Fibroblast of lung (primary cell): ENCODE measurements around the gene MYRF. TPM values are rescaled to one million over a fixed set of nuclear protein-coding genes. Genes with fewer than 3 reads are reported as not detected.

Source experiments
- DNase-seq, 2 donors: peaks; one replicate each; pipeline versions ENCODE4 v3.0.0 to v3.0.0-alpha.2; 2010; ENCODE audit warnings: low read depth in 2 of 2
- H2AFZ ChIP-seq: 2 replicates; pipeline ENCODE4 v1.5.1; 2012; ENCODE audit warnings: low read length, control low read depth, inconsistent platforms
- H3K27ac ChIP-seq: 2 replicates; pipeline ENCODE4 v1.5.1; 2011; ENCODE audit warnings: low read length, control low read depth; ENCODE audit not compliant: insufficient read depth
- H3K27me3 ChIP-seq: 2 replicates; pipeline ENCODE4 v1.5.1; 2011; ENCODE audit warnings: mild to moderate bottlenecking, low read length; ENCODE audit not compliant: control insufficient read depth, insufficient read depth
- H3K36me3 ChIP-seq: 2 replicates; pipeline ENCODE4 v1.5.1; 2011; ENCODE audit warnings: low read length; ENCODE audit not compliant: control insufficient read depth, insufficient read depth
- H3K4me1 ChIP-seq: 2 replicates; pipeline ENCODE4 v1.5.1; 2011; ENCODE audit warnings: low read length; ENCODE audit not compliant: control insufficient read depth, insufficient read depth; ENCODE audit errors: extremely low read depth
- H3K4me2 ChIP-seq: 2 replicates; pipeline ENCODE4 v1.5.1; 2011; ENCODE audit warnings: low read length, control low read depth; ENCODE audit not compliant: insufficient read depth; ENCODE audit errors: extremely low read depth
- H3K4me3 ChIP-seq, 4 experiments: fragments of 200-600 bp in 1 of 4; sonication (generic) in 1 of 4; replicated peaks in 1 of 4; 2 replicates each; pipeline ENCODE4 v1.5.1; 2011 to 2016; ENCODE audit warnings: low read length in 4 of 4, low read depth in 3 of 4, mild to moderate bottlenecking in 3 of 4, control low read depth in 2 of 4, inconsistent platforms in 1 of 4, mixed read lengths in 1 of 4; ENCODE audit not compliant: insufficient read depth in 1 of 4; ENCODE audit errors: control extremely low read depth in 1 of 4
- H3K79me2 ChIP-seq: 2 replicates; pipeline ENCODE4 v1.5.1; 2012; ENCODE audit warnings: mild to moderate bottlenecking, low read length, inconsistent platforms; ENCODE audit not compliant: control insufficient read depth, insufficient read depth
- H3K9ac ChIP-seq: 2 replicates; pipeline ENCODE4 v1.5.1; 2011; ENCODE audit warnings: mild to moderate bottlenecking, low read length, control low read depth; ENCODE audit not compliant: insufficient read depth
- H3K9me3 ChIP-seq: 2 replicates; pipeline ENCODE4 v1.5.1; 2012; ENCODE audit warnings: low read depth, low read length; ENCODE audit not compliant: control insufficient read depth, insufficient read depth
- H4K20me1 ChIP-seq: 2 replicates; pipeline ENCODE4 v1.5.1; 2011; ENCODE audit warnings: low read length; ENCODE audit not compliant: control insufficient read depth, insufficient read depth; ENCODE audit errors: extremely low read depth
- CTCF ChIP-seq, 2 donors: IDR thresholded peaks in 1 of 2; conservative IDR thresholded peaks in 1 of 2; 1 replicate in 1 of 2; 2 replicates in 1 of 2; pipeline ENCODE4 v1.5.1; 2011 to 2012; ENCODE audit warnings: low read length in 2 of 2, control low read depth in 1 of 2, inconsistent platforms in 1 of 2, low read depth in 1 of 2, mild to moderate bottlenecking in 1 of 2
- EZH2 ChIP-seq: IDR thresholded peaks from 2 replicates; pipeline ENCODE4 v1.5.1; 2012; ENCODE audit warnings: low read length, control low read depth, mild to moderate bottlenecking; ENCODE audit errors: missing control alignments
- polyA plus RNA-seq, 2 donors: library from polyadenylated mRNA; depleted of rRNA in 1 of 2; stranded (reverse) in 1 of 2; unstranded in 1 of 2; fragments of >200 nt; gene quantifications; 2 replicates each; pipeline ENCODE4 v1.2.1, GENCODE V29; 2011 to 2012; ENCODE audit warnings: missing spikeins in 1 of 2
- total RNA-seq: library from RNA; depleted of rRNA; stranded (reverse); fragments of >200 nt; gene quantifications from 2 replicates; pipeline ENCODE4 v1.2.1, GENCODE V29; 2014

MYRF gene
- total and polyA plus RNA-seq, 2 donors (not counting 1 experiment from before 2014, with no cell fraction given) = 0.10 to 0.17 TPM

- Histone ChIP-seq H3K4me1 (peaks cover 7% of the 10 kb centered on the region), H3K27me3 (no peaks in the 10 kb centered on the region), H2AFZ (no peak overlapping the region), H3K4me2 (peak overlapping the region; percentile 84), H3K4me3 (peak overlapping the region; percentile 27 to 81 (median 58)), H4K20me1 (no peaks in the 10 kb centered on the region), H3K9ac (peak overlapping the region; percentile 60), H3K9me3 (no peaks in the 10 kb centered on the region), H3K36me3 (peaks cover 2% of the 10 kb centered on the region), H3K79me2 (peaks cover 11% of the 10 kb centered on the region), H3K27ac (peak overlapping the region; percentile 58)
- TF ChIP-seq EZH2 (no peak), CTCF (conservative IDR thresholded peaks at IDR 0.05 in 1 of 2, IDR thresholded peaks at IDR 0.05 in 1 of 2; ENCODE audit: low read depth in 1 of 2, low read length in 2 of 2) (no peak)
- no peak for DNase-seq
These were observed 65.2 kb downstream of the MYRF start for GRCh38 chr11:61817471-61818202.

DNA sequence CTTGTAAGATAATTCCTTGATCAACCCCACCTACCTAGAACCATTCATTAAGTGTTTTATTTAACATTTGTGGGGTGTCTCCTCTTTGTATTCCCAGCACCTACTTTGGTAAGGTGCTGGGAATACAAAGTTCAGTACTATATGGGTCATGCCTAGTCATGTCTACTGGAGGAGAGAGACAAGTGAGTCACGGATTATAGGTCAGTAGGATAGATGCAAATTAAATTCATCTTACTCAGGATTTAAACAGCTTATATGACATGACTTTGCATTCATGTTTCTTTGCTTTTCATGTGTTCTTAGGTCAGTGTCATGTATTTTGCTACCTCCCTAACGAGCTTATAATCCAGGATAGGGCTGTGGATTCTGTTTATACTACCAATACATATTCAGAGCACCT lies 67.7 kb downstream of the MYRF start:
- H3K4me1 ChIP-seq = peaks cover 3% of the 10 kb centered on the region
- no peaks in the 10 kb centered on the region for H3K9me3 ChIP-seq
- DNase-seq = peak; percentile 55 to 56
- TF ChIP-seq EZH2 = no peak
- TF ChIP-seq CTCF (conservative IDR thresholded peaks at IDR 0.05 in 1 of 2, IDR thresholded peaks at IDR 0.05 in 1 of 2; ENCODE audit: low read depth in 1 of 2, low read length in 2 of 2) = no peak
- no peak overlapping the region for H3K4me2 ChIP-seq
- H3K36me3 ChIP-seq = no peaks in the 10 kb centered on the region
- H3K79me2 ChIP-seq = peaks cover 6% of the 10 kb centered on the region
- no peak overlapping the region for H3K4me3 ChIP-seq
- H2AFZ ChIP-seq = no peak overlapping the region
- no peak overlapping the region for H3K9ac ChIP-seq
- peak overlapping the region; percentile 31 for H3K27ac ChIP-seq
- no peaks in the 10 kb centered on the region for H3K27me3 ChIP-seq
- H4K20me1 ChIP-seq = no peaks in the 10 kb centered on the region

DNA sequence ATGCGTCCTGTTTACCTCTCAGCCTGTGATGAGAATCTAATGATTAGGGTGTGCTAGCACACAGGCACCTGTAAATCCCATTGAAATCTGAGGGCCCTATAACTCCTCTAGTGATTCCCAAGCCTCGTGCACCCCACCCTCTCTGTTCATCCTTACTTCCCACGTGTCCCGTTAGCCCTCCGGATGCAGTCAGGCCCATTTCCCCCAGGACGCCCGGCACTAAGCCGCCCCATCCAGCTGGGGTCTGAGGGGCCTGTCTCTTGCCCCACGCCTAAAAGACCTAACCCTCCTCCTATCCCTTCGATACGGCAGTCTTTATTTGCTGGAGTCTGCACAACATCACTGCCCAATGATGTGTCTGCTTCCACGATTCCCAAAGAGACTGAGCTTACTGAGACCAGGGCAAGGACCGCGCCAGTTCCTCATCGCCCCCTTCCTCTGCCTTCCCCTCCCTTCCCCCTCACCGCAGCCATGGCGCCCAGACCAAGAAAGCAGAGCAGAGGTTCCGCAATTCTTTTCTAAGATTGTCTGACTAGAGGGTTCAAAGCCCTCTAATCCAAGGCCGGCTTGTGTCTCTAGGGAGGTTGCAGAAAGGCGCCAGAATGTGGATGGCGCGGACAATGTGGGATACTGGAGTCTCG lies 74.6 kb downstream of the MYRF start:
- H3K4me1 ChIP-seq = peaks cover 12% of the 10 kb centered on the region
- TF ChIP-seq CTCF (conservative IDR thresholded peaks at IDR 0.05 in 1 of 2, IDR thresholded peaks at IDR 0.05 in 1 of 2; ENCODE audit: low read depth in 1 of 2, low read length in 2 of 2) (no peak), EZH2 (no peak)
- peaks cover 5% of the 10 kb centered on the region for H3K36me3 ChIP-seq
- H3K27me3 ChIP-seq = no peaks in the 10 kb centered on the region
- H3K4me2 ChIP-seq = peak overlapping the region; percentile 75
- H3K27ac ChIP-seq = peak overlapping the region; percentile 75
- H2AFZ ChIP-seq = peak overlapping the region; percentile 15
- H3K9ac ChIP-seq = peak overlapping the region; percentile 71
- H3K4me3 ChIP-seq = peak overlapping the region; percentile 63 to 98 (median 88)
- no peaks in the 10 kb centered on the region for H3K9me3 ChIP-seq
- DNase-seq = no peak
- peaks cover 39% of the 10 kb centered on the region for H3K79me2 ChIP-seq
- peaks cover 2% of the 10 kb centered on the region for H4K20me1 ChIP-seq
